H1 (cell line): Measurements from ENCODE around the gene SVEP1. TPM values are rescaled to one million over a fixed set of nuclear protein-coding genes. Genes with fewer than 3 reads are reported as not detected.

Experiments
- CTCF ChIA-PET: fragments of 300-600 bp; sonication (Branson Sonifier 250); formaldehyde crosslinking; loops from one replicate; lab custom pipeline; 2021; ENCODE audit not compliant: partially characterized antibody; lab: Charles Lee
- POLR2A ChIA-PET: fragments of 300-600 bp; sonication (Branson Sonifier 250); formaldehyde crosslinking; loops from one replicate; lab custom pipeline; 2021; ENCODE audit warnings: inconsistent platforms; ENCODE audit not compliant: partially characterized antibody; lab: Charles Lee
- DNase-seq, 2 experiments: peaks; one replicate each; pipeline versions ENCODE4 v3.0.0 to v3.0.0-alpha.2; 2010 to 2022; ENCODE audit warnings: low spot score in 2 of 2, low read depth in 1 of 2, mixed read lengths in 1 of 2
- FAIRE-seq: peaks from 2 replicates; lab custom pipeline; 2011; peaks lifted over from hg19 to GRCh38; lab: Jason Lieb, UNC
- H2AFZ ChIP-seq: 2 replicates; pipeline ENCODE4 v1.8.1; 2012; ENCODE audit warnings: low read length, inconsistent platforms
- H2AK5ac ChIP-seq: 2 replicates; pipeline ENCODE4 v1.6.1; 2013; ENCODE audit warnings: low read depth, low read length
- H2BK120ac ChIP-seq: replicated peaks from 2 replicates; pipeline ENCODE3; 2013; ENCODE audit warnings: low read depth, low read length, inconsistent platforms
- H2BK12ac ChIP-seq: 2 replicates; pipeline ENCODE4 v1.6.1; 2013; ENCODE audit warnings: low read depth, low read length
- H2BK15ac ChIP-seq: 2 replicates; pipeline ENCODE4 v1.6.1; 2013; ENCODE audit warnings: low read length
- H2BK20ac ChIP-seq: 2 replicates; pipeline ENCODE4 v1.6.1; 2013; ENCODE audit warnings: low read length
- H2BK5ac ChIP-seq: 2 replicates; pipeline ENCODE4 v1.6.1; 2013; ENCODE audit warnings: low read depth, low read length
- H3K14ac ChIP-seq: 2 replicates; pipeline ENCODE4 v1.6.1; 2013; ENCODE audit warnings: inconsistent platforms; ENCODE audit not compliant: insufficient read length
- H3K18ac ChIP-seq: 2 replicates; pipeline ENCODE4 v1.6.1; 2013; ENCODE audit warnings: low read length; ENCODE audit errors: extremely low read depth
- H3K23ac ChIP-seq: 2 replicates; pipeline ENCODE4 v1.6.1; 2013; ENCODE audit warnings: inconsistent platforms; ENCODE audit not compliant: insufficient read length
- H3K23me2 ChIP-seq: 2 replicates; pipeline ENCODE4 v1.6.1; 2013; ENCODE audit warnings: low read depth, low read length
- H3K27ac ChIP-seq: 2 replicates; pipeline ENCODE4 v1.6.1; 2011; ENCODE audit warnings: low read depth, low read length, inconsistent platforms
- H3K27me3 ChIP-seq, 4 experiments: replicated peaks in 1 of 4; 1 replicate in 1 of 4; 2 replicates in 3 of 4; pipeline versions ENCODE4 v1.6.1 to v1.8.1; 2011 to 2013; ENCODE audit warnings: low read length in 3 of 4, mild to moderate bottlenecking in 3 of 4, inconsistent platforms in 2 of 4, mixed read lengths in 2 of 4, moderate library complexity in 1 of 4; ENCODE audit not compliant: control insufficient read depth in 3 of 4, insufficient read depth in 3 of 4; ENCODE audit errors: extremely low read depth in 1 of 4
- H3K36me3 ChIP-seq, 4 experiments: 2 replicates each; pipeline versions ENCODE4 v1.6.1 to v1.8.1; 2011 to 2013; ENCODE audit warnings: mild to moderate bottlenecking in 4 of 4, low read length in 3 of 4, moderate library complexity in 2 of 4, control low read depth in 1 of 4, inconsistent platforms in 1 of 4; ENCODE audit not compliant: insufficient read depth in 4 of 4, control insufficient read depth in 2 of 4
- H3K4ac ChIP-seq: replicated peaks from 2 replicates; pipeline ENCODE3; 2013; ENCODE audit warnings: low read length, low read depth, mixed read lengths, inconsistent platforms; ENCODE audit not compliant: insufficient read length
- H3K4me1 ChIP-seq, 4 experiments: replicated peaks in 1 of 4; 1 replicate in 1 of 4; 2 replicates in 3 of 4; pipeline versions ENCODE4 v1.6.1 to v1.8.1; 2011 to 2013; ENCODE audit warnings: low read length in 3 of 4, inconsistent platforms in 2 of 4, mixed read lengths in 1 of 4; ENCODE audit not compliant: insufficient read depth in 4 of 4, control insufficient read depth in 3 of 4
- H3K4me2 ChIP-seq, 2 experiments: 2 replicates each; pipeline versions ENCODE4 v1.6.1 to v1.8.1; 2011 to 2013; ENCODE audit warnings: low read depth in 2 of 2, low read length in 2 of 2, control low read depth in 1 of 2, inconsistent platforms in 1 of 2, mild to moderate bottlenecking in 1 of 2; ENCODE audit not compliant: insufficient read depth in 1 of 2
- H3K4me3 ChIP-seq, 4 experiments: fragments of 200-600, 300-600 bp in 1 of 4; sonication (generic), shearing (Covaris generic), sonication (Bioruptor Twin) in 1 of 4; 2 replicates each; pipeline versions ENCODE4 v1.5.1 to v1.8.1; 2011 to 2016; ENCODE audit warnings: low read length in 4 of 4, low read depth in 3 of 4, control low read depth in 2 of 4, inconsistent platforms in 2 of 4, mild to moderate bottlenecking in 2 of 4, mixed read lengths in 1 of 4, moderate library complexity in 1 of 4; ENCODE audit not compliant: insufficient read depth in 2 of 4; ENCODE audit errors: extremely low read depth in 1 of 4
- H3K56ac ChIP-seq: replicated peaks from 2 replicates; pipeline ENCODE3; 2013; ENCODE audit warnings: low read depth, mild to moderate bottlenecking, mixed read lengths, low read length, inconsistent platforms; ENCODE audit not compliant: insufficient read length
- H3K79me1 ChIP-seq: 2 replicates; pipeline ENCODE4 v1.6.1; 2013; ENCODE audit warnings: low read depth, low read length, control low read depth
- H3K79me2 ChIP-seq, 2 experiments: 2 replicates each; pipeline versions ENCODE4 v1.6.1 to v1.8.1; 2012 to 2013; ENCODE audit warnings: low read length in 2 of 2, mild to moderate bottlenecking in 2 of 2, inconsistent platforms in 1 of 2; ENCODE audit not compliant: insufficient read depth in 2 of 2, control insufficient read depth in 1 of 2
- H3K9ac ChIP-seq, 4 experiments: replicated peaks in 1 of 4; 1 replicate in 1 of 4; 2 replicates in 3 of 4; pipeline versions ENCODE4 v1.6.1 to v1.8.1; 2011 to 2013; ENCODE audit warnings: low read depth in 3 of 4, low read length in 3 of 4, control low read depth in 2 of 4, mild to moderate bottlenecking in 2 of 4, moderate library complexity in 2 of 4, inconsistent platforms in 1 of 4; ENCODE audit errors: extremely low read depth in 1 of 4
- H3K9me3 ChIP-seq, 2 experiments: 2 replicates each; pipeline versions ENCODE4 v1.6.1 to v1.8.1; 2012 to 2013; ENCODE audit warnings: mild to moderate bottlenecking in 2 of 2, moderate library complexity in 2 of 2, control low read depth in 1 of 2, inconsistent platforms in 1 of 2, low read depth in 1 of 2, low read length in 1 of 2, mixed read lengths in 1 of 2; ENCODE audit not compliant: insufficient read depth in 2 of 2
- H4K20me1 ChIP-seq, 2 experiments: replicated peaks in 1 of 2; 2 replicates each; pipeline versions ENCODE3 to v1.8.1; 2011 to 2013; ENCODE audit warnings: inconsistent platforms in 2 of 2, low read length in 2 of 2, mild to moderate bottlenecking in 1 of 2; ENCODE audit not compliant: insufficient read depth in 2 of 2, control insufficient read depth in 1 of 2
- H4K5ac ChIP-seq: 2 replicates; pipeline ENCODE4 v1.6.1; 2013; ENCODE audit warnings: low read length, low read depth, mixed read lengths, inconsistent platforms; ENCODE audit not compliant: insufficient read length
- H4K8ac ChIP-seq: 2 replicates; pipeline ENCODE4 v1.8.0; 2013; ENCODE audit warnings: mild to moderate bottlenecking, moderate library complexity, low read length, inconsistent platforms; ENCODE audit not compliant: insufficient read depth; ENCODE audit errors: extremely low read depth
- H4K91ac ChIP-seq: replicated peaks from 2 replicates; pipeline ENCODE3; 2013; ENCODE audit warnings: low read length, mixed read lengths, inconsistent platforms; ENCODE audit not compliant: insufficient read length
- FOSL1 ChIP-seq: IDR thresholded peaks from 2 replicates; pipeline ENCODE4 v1.6.1; 2011; ENCODE audit warnings: mild to moderate bottlenecking, low read depth, low read length, moderate library complexity; ENCODE audit not compliant: insufficient read depth
- JUND ChIP-seq: IDR thresholded peaks from 2 replicates; pipeline ENCODE4 v1.6.1; 2011; ENCODE audit warnings: mild to moderate bottlenecking, improper control_type of control experiment, low read length
- SIX5 ChIP-seq: IDR thresholded peaks from 2 replicates; pipeline ENCODE4 v1.6.1; 2011; ENCODE audit warnings: mild to moderate bottlenecking, low read depth, low read length
- WGBS, 2 experiments: shearing (Covaris generic) in 1 of 2; methylation state at CpG; one replicate each; pipeline versions ENCODE4 v1.1.6 to v1.1.7; 2013 to 2015; ENCODE audit warnings: low lambda C conversion rate in 2 of 2, mixed read lengths in 2 of 2, inconsistent platforms in 1 of 2, low coverage in 1 of 2, missing lambda C conversion rate in 1 of 2; ENCODE audit not compliant: insufficient replicate concordance in 2 of 2, insufficient coverage in 1 of 2, insufficient read length in 1 of 2; ENCODE audit errors: extremely low coverage in 1 of 2, missing lambda C conversion rate in 1 of 2; 5-methylcytosine and 5-hydroxymethylcytosine counted together
- polyA plus RNA-seq, 7 experiments: library from polyadenylated mRNA; depleted of rRNA in 3 of 7; stranded (reverse) in 5 of 7; unstranded in 2 of 7; fragments of >200 nt in 5 of 7; fragments of 200-250 nt in 2 of 7; gene quantifications; 1 replicate in 5 of 7; 2 replicates in 1 of 7; 4 replicates in 1 of 7; pipeline versions ENCODE4 v1.2.1 to v1.2.3, GENCODE V29; 2011 to 2013; ENCODE audit warnings: missing spikeins in 2 of 7, mixed read lengths in 2 of 7
- total RNA-seq: library from RNA; stranded (reverse); fragmentation: NEBNext Ultra II Directional; extraction: Animal tissue kit (Norgen Biotek cat#: 25700); gene quantifications from 2 replicates; pipeline ENCODE4 v1.2.1, GENCODE V29; 2021
- TF ChIP-seq, protein P1 (sequence below): IDR thresholded peaks from 2 replicates; pipeline ENCODE4 v1.6.1; 2012; ENCODE audit warnings: inconsistent platforms

The SVEP1 gene
- total and polyA plus RNA-seq, 2 of the 8 experiments (the other 6 are each of a cell fraction or from before 2014, with no cell fraction given), result 0.11 to 0.37 TPM

DNA sequence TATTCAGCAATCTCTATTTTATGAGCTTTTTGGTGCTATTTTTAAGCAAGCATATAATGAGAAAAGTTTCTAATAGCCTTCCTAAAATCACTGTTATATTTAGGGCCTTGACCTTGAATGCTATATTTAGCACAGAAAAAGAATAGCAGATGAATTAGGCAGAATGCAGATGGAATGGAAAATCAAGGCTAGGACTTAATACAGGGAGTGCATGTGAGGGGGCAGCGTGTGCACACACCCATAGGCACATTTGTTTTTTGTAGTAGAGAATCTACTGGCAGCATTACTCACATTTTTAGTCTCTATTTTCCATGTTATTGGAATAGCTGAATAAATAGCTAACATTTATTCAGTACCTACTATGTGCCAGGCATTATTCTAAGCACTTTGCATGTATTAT is 79.9 kb downstream of the SVEP1 start:
- H3K23me2 ChIP-seq, result no peaks in the 10 kb centered on the region
- POLR2A ChIA-PET, result no interaction called here
- DNase-seq (no peak), FAIRE-seq (no peak)
- no peak overlapping the region for H3K4me2 ChIP-seq
- H3K14ac ChIP-seq, result no peak overlapping the region
- no peak overlapping the region for H3K23ac ChIP-seq
- no peak overlapping the region for H4K8ac ChIP-seq
- H4K20me1 ChIP-seq, result no peaks in the 10 kb centered on the region
- no peak overlapping the region for H2BK20ac ChIP-seq
- no peak overlapping the region for H3K18ac ChIP-seq
- H3K79me2 ChIP-seq, result no peaks in the 10 kb centered on the region
- no peak overlapping the region for H4K5ac ChIP-seq
- no peak overlapping the region for H3K9ac ChIP-seq
- H3K36me3 ChIP-seq, result no peaks in the 10 kb centered on the region
- H3K4ac ChIP-seq, result no peak overlapping the region
- H2BK120ac ChIP-seq, result no peak overlapping the region
- no peaks in the 10 kb centered on the region for H3K27me3 ChIP-seq
- no peak overlapping the region for H2BK12ac ChIP-seq
- TF ChIP-seq, protein P1, sequence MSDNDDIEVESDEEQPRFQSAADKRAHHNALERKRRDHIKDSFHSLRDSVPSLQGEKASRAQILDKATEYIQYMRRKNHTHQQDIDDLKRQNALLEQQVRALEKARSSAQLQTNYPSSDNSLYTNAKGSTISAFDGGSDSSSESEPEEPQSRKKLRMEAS, result no peak
- TF ChIP-seq JUND (no peak), SIX5 (no peak), FOSL1 (no peak)
- no peak overlapping the region for H4K91ac ChIP-seq
- H3K79me1 ChIP-seq, result no peaks in the 10 kb centered on the region
- H3K56ac ChIP-seq, result no peak overlapping the region
- H3K4me1 ChIP-seq, result no peaks in the 10 kb centered on the region
- CTCF ChIA-PET, result interaction anchor here (1.2 kb wide), 1 partner anchor 14 kb away, joined by 4 read pairs; no protein-coding TSS in a partner anchor
- H2BK5ac ChIP-seq, result no peak overlapping the region
- H3K27ac ChIP-seq, result no peak overlapping the region
- no peak overlapping the region for H3K4me3 ChIP-seq
- H2BK15ac ChIP-seq, result no peak overlapping the region
- WGBS, 2 experiments, result 80% methylated on average over 1 of the region's 1 CpG; no CpG with 5 or more reads in 1 of the 2 experiments
- H2AFZ ChIP-seq, result no peak overlapping the region
- H3K9me3 ChIP-seq, result no peaks in the 10 kb centered on the region
- no peak overlapping the region for H2AK5ac ChIP-seq
